Activated CD4-positive, alpha-beta T cell treated with anti-CD3 and anti-CD28 coated beads, Interleukin-2, amount 50 U/mL, for 16 hours (primary cell): ENCODE results near the gene CRISPLD2.
"Not testable (repeated sequence)": the region's sequence is repeated elsewhere in the genome, so short reads cannot be mapped to it uniquely, and the experiment has no call there.

Source experiments
- DNase-seq: peaks from one replicate; pipeline ENCODE4 v3.0.0-alpha.2; 2020

Gene CRISPLD2

DNA sequence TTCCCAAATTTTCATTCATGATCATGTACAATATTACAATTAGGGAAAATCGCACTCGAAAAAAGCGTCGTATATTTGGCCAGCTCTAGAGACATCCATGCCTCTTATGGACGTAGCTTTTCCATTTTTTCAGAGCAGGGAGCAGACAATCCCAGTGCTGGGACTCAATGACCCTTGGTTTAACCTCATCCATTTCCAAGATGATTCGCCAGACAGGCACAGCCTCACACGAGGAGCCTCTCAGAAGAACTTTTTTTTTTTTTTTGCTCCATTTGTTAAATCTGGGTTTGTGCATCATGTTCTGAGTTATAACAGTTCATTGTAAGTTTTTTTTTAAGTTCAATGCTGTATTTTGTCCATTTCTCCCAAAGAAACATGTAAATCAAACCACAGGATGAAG, 99.5 kb downstream of the CRISPLD2 start:
- no peak for DNase-seq

DNA sequence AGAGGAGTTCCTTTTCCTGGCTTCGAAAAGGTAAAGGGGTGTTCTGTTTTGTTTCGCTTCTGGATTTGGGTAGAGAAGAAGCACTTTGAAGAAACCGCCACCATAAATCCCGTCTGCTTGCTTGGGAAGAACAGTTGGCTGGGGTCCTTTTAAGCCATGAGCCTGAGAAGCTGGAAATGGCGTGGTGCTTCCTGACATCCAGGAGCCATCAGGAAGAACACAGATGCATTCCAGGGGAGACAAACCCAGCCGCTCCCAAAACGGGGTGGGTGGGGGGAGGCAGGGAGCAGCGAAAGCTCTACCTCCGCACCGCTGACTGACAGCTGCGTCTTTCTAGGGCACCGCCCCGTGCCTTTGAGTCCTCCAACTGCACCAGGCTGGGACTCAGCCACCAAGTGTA, 99.9 kb downstream of the CRISPLD2 start:
- DNase-seq, result no peak

DNA sequence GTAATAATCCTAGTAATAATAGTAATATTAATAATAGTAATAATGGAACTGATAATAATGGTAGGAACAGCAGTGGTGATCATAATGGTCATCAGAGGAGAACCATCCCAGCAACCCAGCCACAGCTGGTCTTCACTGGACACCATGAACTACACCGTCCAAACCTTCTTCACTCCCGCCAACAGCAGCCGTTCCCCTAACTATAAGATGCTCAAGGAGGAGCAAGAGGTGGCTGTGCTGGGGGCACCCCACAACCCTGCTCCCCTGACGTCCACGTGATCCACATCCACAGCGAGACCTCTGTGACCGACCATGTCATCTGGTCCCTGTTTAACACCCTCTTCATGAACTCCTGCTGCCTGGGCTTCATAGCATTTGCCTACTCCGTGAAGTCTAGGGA, 100.5 kb downstream of the CRISPLD2 start:
- DNase-seq, result no peak

DNA sequence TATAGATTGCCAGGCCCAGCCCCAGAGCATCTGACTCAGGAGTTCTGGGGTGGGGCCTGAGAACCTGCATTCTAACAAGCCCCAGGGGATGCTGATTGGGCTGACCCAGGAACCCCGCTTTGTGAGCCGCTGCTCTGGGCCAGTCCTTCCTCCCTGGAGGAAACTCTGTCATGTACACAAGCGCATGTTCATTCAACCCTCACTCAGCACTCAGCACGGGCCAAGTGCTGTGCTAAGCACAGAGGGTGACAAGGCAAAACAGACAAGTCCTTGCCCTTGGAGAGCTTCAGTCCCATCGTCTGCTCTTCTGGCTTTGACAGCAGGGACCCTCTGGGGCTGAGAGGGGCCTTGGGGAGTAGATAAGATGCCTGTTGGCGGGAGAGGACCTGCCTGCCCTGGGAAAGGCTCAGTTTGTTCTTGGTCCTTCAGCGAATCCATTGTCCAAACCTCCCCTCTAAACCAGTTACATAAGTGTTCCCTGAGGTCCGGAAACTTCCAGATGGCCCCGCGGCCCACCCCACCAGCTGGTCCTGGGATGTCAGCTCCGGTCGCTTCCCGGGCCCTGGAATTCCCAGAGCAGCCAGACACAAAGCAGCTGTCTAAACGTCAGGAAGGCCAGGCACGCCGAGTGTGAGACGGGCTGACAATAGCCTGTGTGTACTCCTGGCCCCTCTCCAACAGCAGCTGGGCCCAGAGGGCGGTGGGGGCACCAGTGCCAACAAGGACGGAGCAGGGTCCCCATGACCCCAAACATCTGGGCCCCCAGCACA, 102.8 kb downstream of the CRISPLD2 start:
- no peak for DNase-seq

DNA sequence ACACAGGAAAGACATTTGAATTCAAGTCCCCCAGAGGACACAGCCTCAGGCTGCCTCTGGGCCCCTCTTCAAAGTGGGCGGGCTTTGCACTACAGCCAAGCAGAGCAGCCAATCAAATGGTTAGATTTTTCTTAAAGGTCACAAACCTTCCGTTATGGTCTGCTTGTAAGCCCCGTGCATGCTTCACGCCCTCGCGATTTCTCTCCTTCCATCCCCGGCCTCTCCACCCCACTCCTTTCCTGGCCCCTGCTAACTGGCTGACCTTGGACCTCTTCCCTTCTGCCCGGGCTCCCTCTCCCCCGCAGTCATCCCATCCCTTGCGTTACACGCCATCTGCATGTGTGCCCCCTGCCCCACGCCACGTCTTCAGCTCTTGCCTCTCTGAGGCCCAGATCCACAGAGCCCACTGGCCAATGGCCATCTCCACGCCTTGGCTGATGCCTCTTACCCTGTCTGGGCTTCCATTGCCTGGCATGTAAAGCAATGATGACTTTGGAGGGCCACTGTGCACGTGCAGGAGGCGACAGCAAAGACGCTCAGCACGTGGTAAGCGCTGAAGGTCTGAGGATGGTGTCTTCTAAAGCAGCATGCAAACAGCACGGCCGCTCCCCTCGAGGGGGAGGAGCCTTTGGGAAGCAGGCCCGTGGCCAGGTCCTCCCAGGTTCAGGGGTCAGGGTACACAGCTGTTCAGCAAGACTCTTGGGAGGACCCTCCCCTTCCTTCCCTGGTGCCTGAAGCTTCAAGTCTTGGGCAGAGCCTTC, 104.7 kb downstream of the CRISPLD2 start:
- no peak for DNase-seq

DNA sequence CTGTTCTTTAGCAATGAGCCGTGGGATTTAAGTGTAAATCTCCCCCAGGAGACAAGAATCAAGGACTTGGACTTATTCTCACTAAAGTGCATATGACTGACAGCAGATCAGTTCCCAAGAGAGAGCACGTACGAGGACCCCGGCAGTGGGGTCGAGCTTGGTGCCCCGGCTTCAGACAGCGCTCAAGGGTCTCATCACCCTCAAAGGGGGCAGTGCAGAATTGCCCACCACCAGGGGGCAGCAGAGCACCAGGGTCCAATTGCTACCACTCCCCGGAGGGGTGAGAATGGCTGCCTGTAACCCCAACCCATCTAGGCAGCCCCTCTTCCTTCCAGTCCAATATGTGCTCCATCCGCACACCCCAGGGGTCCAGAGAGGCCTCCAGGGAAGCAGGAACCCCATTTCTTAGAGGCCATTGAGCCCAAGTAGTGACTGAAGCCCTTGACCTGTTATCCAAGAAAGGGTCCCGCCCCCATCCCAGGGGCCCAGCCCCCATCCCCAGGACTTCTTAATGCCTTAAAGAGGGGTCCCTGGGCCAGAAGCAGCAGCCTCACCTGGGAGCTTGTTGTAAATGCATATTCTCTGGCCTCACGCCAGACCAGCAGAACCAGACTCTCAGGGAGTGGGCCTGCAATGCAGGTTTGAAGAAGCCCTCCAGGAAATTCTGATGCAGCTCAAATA, 105.4 kb downstream of the CRISPLD2 start:
- peak; percentile 66 for DNase-seq

DNA sequence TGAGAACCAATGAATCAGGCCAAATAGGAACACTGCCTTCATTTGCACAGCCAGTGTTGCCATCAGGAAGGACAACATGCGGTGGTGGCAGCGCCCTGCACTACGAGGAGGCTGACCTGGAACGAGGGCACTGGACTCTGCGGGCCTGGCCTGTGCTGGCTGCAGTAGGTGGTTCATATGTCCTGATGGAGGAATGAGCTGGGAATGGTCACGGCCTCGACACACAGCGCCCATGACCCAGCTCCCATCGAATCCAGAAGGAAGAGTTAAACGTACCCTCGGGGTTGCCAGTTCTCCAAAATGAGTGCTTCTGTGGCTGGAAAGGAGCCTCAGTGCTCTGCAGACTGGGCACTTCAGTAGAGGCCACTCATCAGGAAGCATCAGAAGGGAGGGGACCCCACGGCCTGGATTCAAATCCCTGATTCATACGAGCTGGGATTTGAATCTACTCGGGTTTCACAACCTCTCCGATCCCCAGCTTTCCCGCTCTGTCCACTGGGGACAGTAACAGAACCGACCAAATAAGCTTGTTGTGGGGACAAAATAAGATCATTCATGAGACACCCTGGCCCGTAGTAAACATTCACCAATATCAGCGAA, 106.1 kb downstream of the CRISPLD2 start:
- no peak for DNase-seq

DNA sequence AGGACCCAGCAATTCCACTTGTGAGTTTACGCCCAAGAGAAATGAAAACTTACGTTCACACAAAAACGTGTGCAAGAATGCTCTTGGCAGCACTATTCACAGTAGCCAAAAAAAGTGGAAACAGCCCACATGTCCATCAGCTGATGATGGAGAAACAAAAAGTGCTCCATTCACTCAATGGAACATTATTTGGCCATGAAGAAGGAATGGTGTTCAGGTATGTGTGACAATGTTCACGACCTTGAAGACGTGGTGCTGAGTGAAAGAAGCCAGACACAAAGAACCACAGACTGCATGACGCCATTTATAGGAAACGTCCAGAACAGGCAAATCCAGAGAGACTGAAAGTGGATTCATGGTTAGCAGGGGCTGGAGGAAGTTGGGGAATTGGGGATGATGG, 106.7 kb downstream of the CRISPLD2 start:
- DNase-seq, result no peak

DNA sequence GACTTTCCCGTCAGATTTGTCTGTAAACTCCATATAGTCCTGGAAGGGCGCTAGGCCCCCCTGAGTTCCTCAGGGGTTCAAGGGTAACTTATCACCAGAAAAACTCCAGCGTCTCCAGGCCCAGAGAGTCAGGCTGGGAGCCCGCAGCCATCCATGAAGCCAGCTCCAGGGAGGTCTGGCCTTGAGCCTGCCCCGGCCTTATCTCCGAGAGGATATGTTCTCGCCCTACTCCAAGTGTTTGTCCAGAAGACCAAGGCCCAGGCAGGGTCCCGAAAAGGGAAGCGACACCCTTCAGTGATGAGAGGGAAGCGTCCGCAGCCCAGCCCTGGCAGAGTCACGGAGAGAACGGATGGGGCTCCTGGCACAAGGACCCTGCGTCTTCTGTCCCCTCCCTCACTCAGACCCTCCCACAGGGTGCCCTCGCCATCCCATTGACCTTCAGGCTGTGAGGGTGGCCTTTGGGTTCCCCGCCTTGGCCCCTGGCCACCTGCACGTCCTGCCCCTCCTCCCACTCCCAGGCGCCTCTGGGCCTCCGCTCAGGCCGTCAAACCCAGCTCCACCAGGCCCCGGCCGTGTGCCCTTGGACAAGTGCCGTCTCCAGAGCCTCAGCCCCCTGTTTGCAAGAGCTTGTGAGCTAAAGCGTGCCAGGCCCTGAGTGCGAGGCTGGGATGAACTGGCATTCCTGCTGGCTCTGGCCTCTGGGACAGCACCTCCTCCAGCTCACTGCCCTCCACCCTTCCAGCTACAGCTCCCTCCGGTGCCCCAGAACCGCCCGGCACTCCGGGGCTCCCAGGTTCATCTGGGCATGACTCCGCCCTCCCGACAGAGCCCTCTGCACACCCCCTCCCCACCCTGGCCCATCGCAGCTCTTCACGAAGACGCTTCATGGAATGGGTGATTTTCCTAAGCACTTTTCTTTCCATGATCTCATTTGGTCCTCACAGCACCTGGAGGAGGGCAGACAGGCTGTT, 108.1 kb downstream of the CRISPLD2 start:
- no peak for DNase-seq

DNA sequence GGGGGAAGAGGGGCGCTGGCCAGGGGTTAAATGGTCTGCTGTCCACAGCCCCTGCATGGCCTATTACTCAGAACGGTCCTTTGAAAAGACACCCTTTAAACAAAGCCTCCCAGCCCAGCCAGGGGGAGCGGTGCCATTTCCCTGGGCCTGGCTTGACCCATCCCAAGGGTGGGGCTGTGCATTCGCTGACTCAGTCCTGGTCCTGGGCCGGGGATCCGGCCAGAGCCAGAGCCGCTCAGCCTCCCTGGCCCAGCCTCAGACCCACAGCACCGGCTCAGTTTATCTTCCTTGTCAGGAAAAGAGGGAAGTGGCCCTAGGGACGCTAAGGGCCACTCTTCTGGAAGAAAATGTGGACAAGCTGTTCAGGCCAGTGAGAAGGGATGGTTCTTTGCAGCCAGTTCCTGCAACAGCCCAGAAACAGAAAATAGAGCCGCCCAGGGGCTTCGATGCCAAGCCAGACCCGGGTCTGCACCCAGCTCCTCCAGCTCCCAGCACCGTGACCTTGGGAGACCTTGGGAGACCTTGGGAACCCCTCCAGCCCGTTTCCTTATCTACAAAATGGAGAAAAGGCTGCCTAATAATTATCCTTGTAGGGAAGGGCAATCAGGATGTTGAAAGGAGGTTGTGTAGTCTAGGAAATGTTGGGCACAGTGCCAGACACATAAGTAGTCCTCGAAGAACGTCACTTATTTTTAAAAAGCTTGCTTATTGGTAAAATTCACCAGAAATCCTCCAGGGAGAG, 109.1 kb downstream of the CRISPLD2 start:
- no peak for DNase-seq

DNA sequence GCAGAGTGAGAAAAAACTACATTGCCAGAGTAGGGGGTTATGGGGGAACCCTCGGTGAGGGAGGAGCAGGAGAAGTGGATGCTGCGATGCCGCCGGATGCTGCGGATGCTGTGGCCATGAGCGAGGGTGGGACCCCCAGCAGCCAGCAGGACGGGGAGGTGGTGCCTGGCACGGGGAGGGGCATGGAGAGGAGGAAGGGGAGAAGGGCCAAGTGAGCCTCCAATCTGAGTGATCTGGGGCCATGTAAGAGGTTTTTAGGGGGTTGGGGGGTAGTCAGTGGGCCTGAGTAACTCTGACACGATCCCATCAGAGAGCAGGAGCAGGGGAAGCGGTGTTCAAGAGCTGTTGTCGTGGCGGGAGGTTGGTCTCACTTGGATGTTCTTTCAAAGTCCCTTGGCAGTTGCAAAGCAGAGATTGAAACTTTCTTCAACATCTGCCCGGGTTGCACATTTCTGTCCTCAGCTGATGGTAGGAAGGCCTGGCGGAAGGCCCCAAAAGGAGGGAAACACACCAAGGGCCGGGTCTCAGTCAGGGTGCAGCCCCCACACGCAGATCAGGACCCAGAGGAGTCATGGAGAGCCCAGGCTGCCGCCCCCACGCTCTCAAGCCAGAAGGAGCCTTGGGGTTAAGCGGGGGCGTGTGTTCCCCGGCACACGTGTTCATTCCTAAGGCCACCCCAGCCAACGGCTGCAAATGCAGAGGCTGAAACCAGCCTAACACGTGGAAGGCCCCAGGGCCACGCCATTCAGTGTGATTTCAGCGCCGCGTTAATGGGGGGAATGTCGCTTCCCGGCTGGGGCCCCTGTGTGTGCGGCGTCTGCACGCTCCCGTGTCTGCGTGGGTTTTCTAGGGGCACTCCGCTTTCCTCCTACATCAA, 109.9 kb downstream of the CRISPLD2 start:
- DNase-seq, result no peak

DNA sequence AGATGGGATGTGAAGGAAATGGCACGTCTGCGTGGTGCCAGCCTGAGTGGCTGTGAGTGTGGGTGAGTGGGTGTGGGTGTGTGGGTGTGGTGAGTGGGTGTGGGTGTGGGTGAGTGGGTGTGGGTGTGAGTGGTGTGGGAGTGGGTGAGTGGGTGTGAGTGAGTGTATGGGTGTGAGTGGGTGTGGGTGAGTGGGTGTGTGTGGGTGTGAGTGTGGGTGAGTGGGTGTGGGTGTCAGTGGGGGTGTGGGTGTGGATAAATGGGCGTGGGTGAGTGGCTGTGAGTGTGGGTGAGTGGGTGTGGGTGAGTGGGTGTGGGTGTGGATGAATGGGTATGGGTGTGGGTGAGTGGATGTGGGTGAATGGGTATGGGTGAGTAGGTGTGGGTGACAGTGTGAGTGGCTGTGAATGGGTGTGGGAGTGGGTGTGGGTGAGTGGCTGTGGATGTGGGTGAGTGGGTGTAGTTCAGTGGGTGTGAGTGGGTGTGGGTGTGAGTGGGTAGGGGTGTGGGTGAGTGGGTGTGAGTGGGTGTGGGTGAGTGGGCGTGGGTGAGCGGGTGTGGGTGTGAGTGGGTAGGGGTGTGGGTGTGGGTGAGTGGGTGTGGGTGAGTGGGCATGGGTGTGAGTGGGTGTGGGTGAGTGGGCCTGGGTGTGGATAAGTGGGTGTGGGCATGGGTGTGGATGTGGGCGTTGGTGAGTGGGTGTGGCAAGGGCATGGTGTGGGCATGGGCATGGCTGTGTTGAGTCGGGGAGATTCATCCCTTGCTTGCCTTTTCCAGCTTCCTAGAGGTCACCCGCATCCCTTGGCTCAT, 110.7 kb downstream of the CRISPLD2 start:
- no peak for DNase-seq

DNA sequence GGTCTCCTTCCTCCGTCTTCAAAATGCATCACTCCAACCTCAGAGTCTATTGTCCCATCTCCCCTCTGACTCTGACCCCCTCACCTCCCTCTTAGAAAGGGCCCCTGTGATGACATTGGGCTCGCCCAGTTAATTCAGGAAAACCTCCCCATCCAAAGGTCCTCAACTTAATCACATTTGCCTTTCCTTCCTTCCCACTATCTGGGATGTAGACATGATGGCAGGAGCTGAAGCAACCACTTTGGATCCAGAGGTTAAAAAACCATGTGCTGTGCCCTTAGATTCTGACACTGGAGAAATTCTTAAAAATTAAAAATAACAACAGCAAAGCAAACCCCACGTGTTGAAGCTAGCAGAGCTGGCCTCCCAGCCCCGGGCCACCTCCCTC, 111.3 kb downstream of the CRISPLD2 start:
- DNase-seq, result no peak

DNA sequence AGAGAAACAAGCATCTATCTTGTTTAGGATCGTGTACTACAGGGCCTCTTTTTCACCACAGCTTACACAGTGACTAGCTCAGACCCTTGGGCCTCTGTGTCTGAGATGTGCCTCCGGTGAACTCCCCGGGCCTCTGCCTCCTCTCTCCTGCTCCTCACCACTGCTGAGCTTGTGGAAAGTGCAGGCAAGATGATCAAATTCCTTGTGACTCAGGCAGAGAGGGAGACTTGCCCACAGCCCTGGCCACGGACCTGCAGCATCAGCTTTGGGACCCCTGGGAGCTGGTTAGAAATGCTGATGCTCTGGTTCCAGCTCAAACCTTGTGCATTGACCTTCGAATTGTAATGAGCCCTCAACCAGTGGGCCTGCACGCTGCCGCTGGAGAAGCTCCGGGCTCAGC, 111.7 kb downstream of the CRISPLD2 start:
- DNase-seq, result no peak

DNA sequence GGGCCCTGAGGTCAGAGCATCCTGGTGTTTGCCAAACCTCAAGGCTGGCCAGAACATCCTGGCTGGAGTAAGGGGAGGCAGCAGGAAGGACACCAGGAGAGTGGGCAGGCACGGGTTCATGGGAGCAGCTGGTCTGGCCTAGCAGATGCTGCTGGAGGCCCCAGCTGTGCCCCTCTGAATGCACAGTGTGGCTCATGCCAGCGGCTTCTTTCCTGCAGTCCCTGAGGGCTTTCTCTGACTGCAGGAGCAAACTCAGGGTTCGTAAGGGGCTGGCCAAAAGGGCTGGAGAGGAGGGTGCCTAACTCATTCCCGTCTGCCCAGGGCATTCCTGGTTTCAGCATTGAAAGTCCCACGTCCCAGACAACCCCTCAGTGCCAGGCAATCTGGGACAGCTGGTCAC, 112.9 kb downstream of the CRISPLD2 start:
- no peak for DNase-seq

DNA sequence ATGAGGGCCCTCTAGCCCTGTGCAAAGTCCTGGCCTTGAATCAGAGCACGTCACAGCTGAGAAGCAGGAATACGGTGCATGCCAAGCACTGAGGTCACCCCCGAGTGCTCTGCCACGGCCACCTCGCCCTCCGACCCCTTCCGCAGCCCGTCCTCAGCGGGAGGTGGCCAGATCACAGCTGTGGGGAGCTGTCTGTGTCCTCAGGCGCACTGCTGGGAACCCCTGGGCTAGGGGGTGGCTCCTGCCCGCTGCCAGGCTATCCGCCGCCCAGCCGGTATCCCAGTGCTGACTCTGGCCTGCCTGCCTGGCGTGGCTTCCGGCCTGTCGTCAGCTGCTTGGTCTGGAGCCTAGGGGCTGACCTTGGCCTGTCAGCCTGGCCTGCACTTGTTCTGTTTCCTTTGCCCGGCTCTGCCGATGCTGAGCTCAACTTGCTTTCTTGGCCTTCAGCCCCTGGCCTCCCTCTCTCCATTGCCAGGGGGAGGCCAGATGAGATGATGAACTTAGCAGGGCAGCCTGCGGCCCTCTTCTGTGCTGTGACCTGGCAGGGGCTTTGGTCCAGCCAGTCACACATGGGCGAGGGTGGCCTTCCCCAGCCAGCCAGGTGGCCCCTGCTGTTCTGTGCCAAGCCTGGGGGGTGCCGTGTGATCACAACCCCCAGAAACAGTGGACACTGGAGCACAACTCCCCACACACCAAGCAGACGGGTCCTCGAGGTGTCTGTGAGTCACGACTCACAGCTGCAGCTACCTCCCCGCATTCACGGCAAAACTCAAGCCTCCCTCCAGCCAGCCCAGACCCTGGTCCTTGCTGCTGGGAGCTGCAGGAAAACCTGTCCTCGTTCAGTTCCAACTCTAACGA, 114.2 kb downstream of the CRISPLD2 start:
- DNase-seq, result no peak

DNA sequence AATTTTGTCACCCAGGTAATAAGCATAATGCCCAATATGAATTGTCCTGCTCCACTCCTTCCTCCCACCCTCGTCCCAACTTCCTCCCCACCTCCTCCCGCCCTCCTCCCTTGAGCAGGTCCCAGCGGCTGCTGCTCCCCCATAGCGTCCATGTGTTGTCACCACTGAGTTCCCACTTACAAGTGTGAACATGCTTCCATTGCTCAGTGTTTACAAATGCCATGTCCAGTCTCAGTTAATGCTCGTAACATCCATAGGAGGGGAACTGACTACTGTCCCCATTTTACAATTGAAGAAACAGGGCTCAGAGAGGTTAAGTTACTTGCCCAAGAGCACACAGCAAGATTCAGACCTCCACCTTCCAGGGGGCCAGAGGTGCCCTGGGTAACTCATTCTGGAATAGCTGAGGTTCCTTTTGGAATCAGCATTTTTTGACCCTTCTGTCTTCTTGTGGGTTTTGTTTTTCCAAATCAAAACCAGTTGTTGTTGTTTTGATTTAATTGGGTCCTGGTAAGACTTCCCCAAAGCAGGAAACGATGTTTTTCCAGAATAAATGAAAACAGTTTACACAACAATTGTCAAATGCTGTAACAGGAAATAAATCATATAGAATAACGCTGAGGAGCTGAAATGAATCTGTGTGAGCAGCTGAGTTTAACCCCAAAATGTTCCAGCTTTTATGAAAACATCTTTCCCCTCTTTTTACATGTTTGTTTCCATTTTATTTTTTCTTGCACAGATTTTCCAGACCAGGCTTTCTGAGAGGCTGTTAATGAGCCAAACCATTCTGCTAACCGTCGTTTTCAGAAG, 117.6 kb downstream of the CRISPLD2 start:
- no peak for DNase-seq

DNA sequence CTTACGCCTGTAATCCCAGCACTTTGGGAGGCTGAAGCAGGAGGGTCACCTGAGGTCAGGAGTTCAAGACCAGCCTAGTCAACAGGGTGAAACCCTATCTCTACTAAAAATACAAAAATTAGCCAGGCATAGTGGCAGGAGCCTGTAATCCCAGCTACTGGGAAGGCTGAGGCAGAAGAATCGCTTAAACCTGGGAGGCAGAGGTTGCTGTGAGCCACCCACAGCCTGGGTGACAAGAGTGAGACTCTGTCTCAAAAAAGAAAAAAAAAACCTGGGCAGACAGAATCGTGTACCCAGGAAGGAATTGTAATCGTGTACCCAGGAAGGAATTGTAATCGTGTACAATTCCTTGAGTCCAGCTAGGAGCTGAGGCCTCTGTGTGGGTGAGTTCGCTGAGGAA, 118.8 kb downstream of the CRISPLD2 start:
- DNase-seq, result not testable (repeated sequence)
